Cerebellar nuclear complex (tissue), 1 donor: ENCODE data around the gene EML3.

Experiments used
- DNase-seq, 2 experiments: peaks; one replicate each; lab custom pipeline; 2025; lab: John Stamatoyannopoulos, UW

The EML3 gene

GRCh38 chr11:62552485-62553079, 60.0 kb downstream of the EML3 start:
- DNase-seq, result no peak
